Neural cell (in vitro differentiated cells): Measurements from ENCODE around the gene OBSCN. TPM values are rescaled to one million over a fixed set of nuclear protein-coding genes. Genes with fewer than 3 reads are reported as not detected.

ENCODE experiments used
- H2AFZ ChIP-seq: fragments of 200-600, 300-800 bp; sonication (generic), shearing (Covaris generic); 2 replicates; pipeline ENCODE4 v1.6.0; 2014; ENCODE audit warnings: low read depth, mild to moderate bottlenecking, antibody characterized with exemption, low read length, moderate library complexity
- H3F3A ChIP-seq: fragments of 200-600 bp; shearing (Covaris generic); 2 replicates; pipeline ENCODE4 v1.6.1; 2016; ENCODE audit warnings: mild to moderate bottlenecking, moderate library complexity, mixed read lengths, antibody characterized with exemption, low read length; ENCODE audit not compliant: insufficient read depth, poor library complexity, severe bottlenecking
- H3K27ac ChIP-seq: fragments of 200-600, 300-800 bp; sonication (generic), shearing (Covaris generic); 2 replicates; pipeline ENCODE4 v1.5.1; 2014; ENCODE audit warnings: mild to moderate bottlenecking, low read length, moderate library complexity
- H3K27me3 ChIP-seq: fragments of 300-800, 200-600 bp; sonication (generic), shearing (Covaris generic); 2 replicates; pipeline ENCODE4 v1.6.0; 2014; ENCODE audit warnings: mild to moderate bottlenecking, low read depth, low read length, moderate library complexity; ENCODE audit not compliant: insufficient read depth
- H3K36me3 ChIP-seq: fragments of 300-800, 200-600 bp; sonication (generic), shearing (Covaris generic); 2 replicates; pipeline ENCODE4 v1.5.1; 2014; ENCODE audit warnings: mild to moderate bottlenecking, antibody characterized with exemption, low read length, moderate library complexity; ENCODE audit not compliant: insufficient read depth
- H3K4me2 ChIP-seq: fragments of 300-800, 200-600 bp; sonication (generic), shearing (Covaris generic); 2 replicates; pipeline ENCODE4 v1.6.0; 2014; ENCODE audit warnings: mild to moderate bottlenecking, low read length
- H3K4me3 ChIP-seq: fragments of 300-800, 200-600 bp; sonication (generic), shearing (Covaris generic); 2 replicates; pipeline ENCODE4 v1.5.1; 2014; ENCODE audit warnings: mild to moderate bottlenecking, low read length, moderate library complexity
- H3K79me2 ChIP-seq: fragments of 200-600 bp; shearing (Covaris generic); replicated peaks from 2 replicates; pipeline ENCODE4 v1.6.0; 2014; ENCODE audit warnings: mild to moderate bottlenecking, low read length, moderate library complexity; ENCODE audit not compliant: insufficient read depth
- H3K9ac ChIP-seq: fragments of 300-800, 200-600 bp; sonication (generic), shearing (Covaris generic); 2 replicates; pipeline ENCODE4 v1.6.1; 2016; ENCODE audit warnings: mild to moderate bottlenecking, low read length, mixed read lengths
- H3K9me2 ChIP-seq: fragments of 200-600 bp; shearing (Covaris generic); 2 replicates; pipeline ENCODE4 v1.6.1; 2016; ENCODE audit warnings: mild to moderate bottlenecking, low read length, mixed read lengths; ENCODE audit not compliant: insufficient read depth
- H3K9me3 ChIP-seq: fragments of 200-600, 300-800 bp; sonication (generic), shearing (Covaris generic); 2 replicates; pipeline ENCODE4 v1.6.1; 2016; ENCODE audit warnings: mild to moderate bottlenecking, mixed run types, low read length, moderate library complexity, mixed read lengths
- H4K20me1 ChIP-seq: fragments of 200-600 bp; shearing (Covaris generic); 2 replicates; pipeline ENCODE4 v1.6.1; 2016; ENCODE audit warnings: mild to moderate bottlenecking, mixed run types; ENCODE audit not compliant: insufficient read depth
- CTCF ChIP-seq: fragments of 450-650 bp; IDR thresholded peaks from 2 replicates; pipeline ENCODE4 v1.5.1; 2014; ENCODE audit warnings: antibody characterized with exemption, mild to moderate bottlenecking, moderate library complexity; ENCODE audit not compliant: poor library complexity, severe bottlenecking
- EP300 ChIP-seq: fragments of 450-650 bp; conservative IDR thresholded peaks from 2 replicates; pipeline ENCODE4 v1.6.1; 2014; ENCODE audit warnings: antibody characterized with exemption, mild to moderate bottlenecking, moderate library complexity; ENCODE audit not compliant: poor library complexity, severe bottlenecking
- EZH2 ChIP-seq: fragments of 200-600, 300-800 bp; shearing (Covaris generic), sonication (generic); IDR thresholded peaks from 2 replicates; pipeline ENCODE4 v1.6.1; 2014; ENCODE audit warnings: antibody characterized with exemption, low read length, borderline replicate concordance, mild to moderate bottlenecking; ENCODE audit not compliant: insufficient read depth, poor library complexity, severe bottlenecking
- MXI1 ChIP-seq: fragments of 450-650 bp; conservative IDR thresholded peaks from 2 replicates; pipeline ENCODE4 v1.6.1; 2014; ENCODE audit warnings: antibody characterized with exemption, mild to moderate bottlenecking; ENCODE audit not compliant: poor library complexity, severe bottlenecking
- POLR2AphosphoS5 ChIP-seq: IDR thresholded peaks from 2 replicates; pipeline ENCODE4 v1.6.1; 2012
- RAD21 ChIP-seq: fragments of 450-650 bp; conservative IDR thresholded peaks from 2 replicates; pipeline ENCODE4 v1.6.1; 2014; ENCODE audit warnings: antibody characterized with exemption, mild to moderate bottlenecking, moderate library complexity
- REST ChIP-seq: IDR thresholded peaks from 2 replicates; pipeline ENCODE4 v1.6.1; 2012; ENCODE audit warnings: borderline replicate concordance
- SMC3 ChIP-seq: fragments of 450-650 bp; conservative IDR thresholded peaks from 2 replicates; pipeline ENCODE4 v1.6.1; 2014; ENCODE audit warnings: antibody characterized with exemption, mild to moderate bottlenecking, moderate library complexity; ENCODE audit not compliant: poor library complexity
- polyA plus RNA-seq: library from polyadenylated mRNA; depleted of rRNA; stranded (reverse); fragments of >200 nt; gene quantifications from 2 replicates; pipeline ENCODE4 v1.2.3, GENCODE V29; 2014

The OBSCN gene
- polyA plus RNA-seq, 1 donor from 2014 or later, result 7.2 TPM

- no peak for TF ChIP-seq EZH2
- H3K36me3 ChIP-seq, result no peaks in the 10 kb centered on the region
- no peaks in the 10 kb centered on the region for H3K9me3 ChIP-seq
- no peaks in the 10 kb centered on the region for H3K79me2 ChIP-seq
- no peaks in the 10 kb centered on the region for H3K9me2 ChIP-seq
- no peak overlapping the region for H3K27ac ChIP-seq
- H3K9ac ChIP-seq, result no peak overlapping the region
- H3K4me3 ChIP-seq, result no peak overlapping the region
- no peaks in the 10 kb centered on the region for H4K20me1 ChIP-seq
- H3F3A ChIP-seq, result no peaks in the 10 kb centered on the region
- no peak overlapping the region for H3K4me2 ChIP-seq
- H2AFZ ChIP-seq, result no peak overlapping the region
- no peaks in the 10 kb centered on the region for H3K27me3 ChIP-seq
Observed at GRCh38 chr1:228174482-228175315, 33.1 kb upstream of the OBSCN start.

DNA sequence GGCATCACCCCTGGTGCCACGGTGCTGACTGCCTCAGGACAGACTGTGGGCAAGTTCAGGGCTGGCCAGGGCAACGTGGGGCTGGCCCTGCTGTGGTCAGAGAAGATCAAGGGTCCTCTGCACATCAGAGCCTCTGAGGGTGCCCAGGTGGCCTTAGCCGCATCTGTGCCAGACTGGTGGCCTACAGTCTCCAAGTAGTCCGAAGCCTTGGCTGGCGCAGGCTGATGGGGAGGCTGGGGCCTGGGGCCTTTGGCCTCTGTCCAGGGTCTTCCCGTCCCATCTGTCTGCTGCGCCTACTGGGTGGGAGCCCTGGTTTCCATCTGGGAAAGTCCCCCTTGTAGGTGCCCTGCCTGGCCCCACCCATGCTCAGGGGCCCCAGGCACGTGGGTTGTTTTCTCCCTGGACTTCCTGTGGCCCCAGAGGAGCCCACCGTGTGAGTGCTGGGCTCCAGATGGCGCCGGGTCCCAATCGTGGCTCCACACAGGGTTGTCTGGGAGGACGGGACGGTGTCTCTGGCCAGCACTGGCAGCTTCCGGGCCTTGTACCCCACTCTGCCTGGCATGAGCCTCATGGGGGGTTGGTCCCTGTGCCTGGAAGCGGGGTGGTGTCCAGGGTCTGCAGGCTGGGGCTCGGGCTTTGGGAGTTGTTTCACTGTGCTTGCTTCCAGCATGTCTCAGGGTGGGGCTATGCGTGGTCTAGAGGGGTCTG lies 32.4 kb upstream of the OBSCN start:
- Histone ChIP-seq H4K20me1 (no peaks in the 10 kb centered on the region), H3K4me2 (no peak overlapping the region), H3K27me3 (no peaks in the 10 kb centered on the region), H3K27ac (no peak overlapping the region), H3K9me3 (no peaks in the 10 kb centered on the region), H3F3A (no peaks in the 10 kb centered on the region), H3K9me2 (no peaks in the 10 kb centered on the region), H3K9ac (no peak overlapping the region), H2AFZ (no peak overlapping the region), H3K36me3 (no peaks in the 10 kb centered on the region), H3K4me3 (no peak overlapping the region), H3K79me2 (no peaks in the 10 kb centered on the region)
- TF ChIP-seq RAD21 (no peak), CTCF (no peak), SMC3 (no peak), EP300 (no peak), REST (no peak), MXI1 (no peak), POLR2AphosphoS5 (no peak)
